ENCODE results near the gene ST6GALNAC2. TPM values are rescaled to one million over a fixed set of nuclear protein-coding genes. Genes with fewer than 3 reads are reported as not detected.

ST6GALNAC2 gene
- polyA plus RNA-seq, 1 donor, result 2.3 TPM

- DNase-seq, result no peak
Measured at GRCh38 chr17:76599694-76600460, 14.2 kb upstream of the ST6GALNAC2 start.

DNA sequence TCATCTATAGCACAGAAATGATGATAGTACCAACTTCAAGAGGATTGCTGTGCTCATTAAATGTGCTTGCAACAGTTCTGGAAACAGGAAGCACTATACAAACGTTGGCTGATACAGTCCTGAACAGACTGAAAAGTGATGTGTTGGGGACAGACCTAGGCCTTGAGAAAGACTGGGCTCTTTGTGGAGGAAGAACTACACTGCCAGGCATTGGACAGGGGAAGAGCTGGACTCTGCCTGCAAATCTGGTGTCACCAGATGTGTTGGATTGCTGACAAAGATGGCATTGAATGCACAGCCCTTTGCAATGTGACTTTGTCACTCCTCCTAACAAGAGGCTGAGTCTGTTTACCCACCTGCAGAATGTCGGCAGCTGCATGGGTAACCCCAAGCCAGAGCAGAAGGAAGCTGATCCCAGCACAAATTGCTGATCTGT is 12.4 kb upstream of the ST6GALNAC2 start:
- no peak for DNase-seq

- DNase-seq, result no peak
Measured at GRCh38 chr17:76597156-76598003, 11.7 kb upstream of the ST6GALNAC2 start.

DNA sequence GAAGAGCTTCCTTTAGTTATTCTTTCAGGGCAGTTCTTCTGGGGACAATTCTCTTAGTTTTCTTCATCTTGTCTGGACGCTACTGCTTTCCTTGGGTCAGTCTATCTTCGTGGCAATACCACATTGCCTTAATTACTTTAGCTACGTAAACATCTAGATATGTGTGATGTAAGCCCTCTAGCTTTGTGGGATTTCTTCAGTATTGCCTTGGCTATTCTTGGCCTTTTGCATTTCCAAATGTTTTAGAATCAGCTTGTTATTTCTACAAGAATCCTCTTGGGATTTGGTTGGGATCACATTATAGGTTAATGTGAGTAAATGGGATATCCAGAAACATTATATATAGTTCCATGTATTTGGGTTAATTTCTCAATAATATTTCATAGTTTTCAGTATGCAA is 9.0 kb upstream of the ST6GALNAC2 start:
- DNase-seq, result no peak

- no peak for DNase-seq
Measured at GRCh38 chr17:76593959-76594358, 8.3 kb upstream of the ST6GALNAC2 start.

DNA sequence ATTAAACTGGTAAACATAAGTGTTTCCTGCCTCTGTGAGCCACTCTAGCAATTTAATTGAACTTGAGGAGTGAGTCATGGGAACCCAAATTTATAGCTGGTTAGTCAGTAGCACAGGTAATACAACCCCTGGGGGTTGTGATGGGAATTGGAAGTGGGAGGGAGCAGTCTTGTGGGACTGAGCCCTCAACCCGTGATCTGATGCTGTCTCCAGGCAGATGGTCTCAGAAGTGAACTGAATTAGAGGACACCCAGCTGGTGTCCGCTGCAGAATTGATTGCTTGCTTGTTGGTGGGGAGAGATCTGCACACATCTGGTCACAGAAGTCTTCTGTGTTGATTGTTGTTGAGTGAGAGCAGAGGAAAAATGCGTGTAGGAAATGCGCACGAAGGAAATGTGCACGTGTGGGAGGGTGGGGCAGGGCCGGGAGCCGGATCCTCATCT is 7.7 kb upstream of the ST6GALNAC2 start:
- no peak for DNase-seq

DNA sequence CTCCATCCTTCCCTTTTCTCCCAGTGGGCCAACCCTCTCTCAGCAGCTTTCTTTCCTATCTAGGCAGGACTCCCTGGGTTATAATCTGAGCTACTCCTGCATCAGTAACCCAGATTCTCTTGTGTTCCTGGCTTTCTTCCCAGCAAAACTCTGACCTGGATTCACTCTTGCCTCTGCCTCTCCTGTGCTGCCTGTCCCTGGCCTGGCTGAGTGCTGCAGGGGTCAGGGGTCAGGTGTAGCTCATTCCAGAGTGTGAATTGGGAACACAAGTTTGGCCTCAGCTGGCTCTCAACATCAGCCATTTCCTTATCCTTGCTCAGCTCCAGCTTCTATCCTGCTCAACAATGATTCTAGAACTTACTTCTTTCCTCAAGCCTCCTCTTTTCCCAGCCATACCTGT is 2.5 kb upstream of the ST6GALNAC2 start:
- DNase-seq, result no peak

DNA sequence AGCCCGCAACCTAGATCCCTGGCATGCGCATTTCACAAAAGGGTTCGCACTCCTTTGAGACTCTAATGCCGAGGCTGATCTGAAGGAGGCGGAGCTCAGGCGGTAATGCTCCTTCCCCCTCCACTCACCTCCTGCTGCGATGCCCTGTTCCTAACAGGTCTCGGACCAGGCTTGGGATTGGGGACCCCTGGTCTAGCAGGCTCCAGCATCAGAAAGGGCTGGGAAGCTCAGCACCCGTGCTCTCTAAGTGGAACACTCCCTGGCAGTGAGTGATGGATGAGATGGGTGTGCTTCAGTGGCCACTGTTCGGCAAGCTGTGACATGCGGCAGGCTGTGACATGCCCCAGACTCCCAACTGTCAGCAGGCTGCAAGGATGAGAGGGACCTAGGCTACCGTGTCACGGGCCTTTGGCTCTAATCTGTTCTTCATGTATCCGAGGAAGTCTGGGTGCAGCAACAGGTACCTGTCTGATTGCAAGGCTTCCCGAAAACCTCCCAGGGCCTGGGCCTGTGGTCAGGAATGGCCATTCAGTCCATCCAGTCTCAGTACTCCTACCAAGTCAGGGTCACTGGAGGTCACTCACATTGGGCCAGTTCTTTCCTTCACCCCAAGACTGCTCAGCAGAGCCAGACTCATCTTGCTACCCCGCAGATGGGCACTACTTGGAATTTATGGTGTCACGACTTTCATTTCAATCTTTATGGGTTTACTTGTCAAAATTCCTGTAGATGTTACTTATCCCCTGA is 1.3 kb upstream of the ST6GALNAC2 start:
- DNase-seq, result no peak

GRCh38 chr17:76585033-76585648 is 519 bp downstream of the ST6GALNAC2 start:
- DNase-seq, result peak; percentile 34

DNA sequence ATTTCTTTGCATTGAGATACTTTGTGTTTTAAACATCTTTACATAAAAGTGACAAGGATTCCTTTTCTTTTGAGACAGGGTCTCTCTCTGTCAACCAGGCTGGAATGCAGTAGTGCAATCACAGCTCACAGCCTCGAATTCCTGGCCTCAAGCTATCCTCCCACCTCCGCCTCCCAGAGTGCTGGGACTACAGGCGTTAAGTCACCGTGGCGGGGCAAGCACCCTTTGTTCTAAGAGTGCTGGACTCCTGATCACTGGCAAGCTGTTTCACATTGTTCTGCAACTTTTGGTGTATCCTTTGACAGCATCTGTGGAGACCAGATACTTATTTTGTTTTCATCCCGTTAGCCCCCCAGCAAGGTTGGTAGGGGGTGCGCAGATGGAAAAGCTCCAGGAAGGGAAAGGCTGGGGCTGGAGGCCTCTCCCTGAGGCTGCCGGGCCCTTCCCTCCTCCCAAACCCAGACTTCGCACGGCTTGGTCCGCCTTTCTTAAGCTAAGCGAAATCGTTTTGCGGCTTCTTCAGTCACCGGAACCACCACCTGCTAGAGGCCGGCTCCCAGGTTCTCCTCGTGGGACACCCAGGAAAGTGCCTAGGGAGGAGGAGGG is 1.1 kb downstream of the ST6GALNAC2 start:
- no peak for DNase-seq

GRCh38 chr17:76582660-76583059 is 3.0 kb downstream of the ST6GALNAC2 start:
- no peak for DNase-seq

GRCh38 chr17:76581515-76581914 is 4.1 kb downstream of the ST6GALNAC2 start:
- DNase-seq, result no peak

GRCh38 chr17:76579281-76579680 is 6.4 kb downstream of the ST6GALNAC2 start:
- DNase-seq, result no peak

DNA sequence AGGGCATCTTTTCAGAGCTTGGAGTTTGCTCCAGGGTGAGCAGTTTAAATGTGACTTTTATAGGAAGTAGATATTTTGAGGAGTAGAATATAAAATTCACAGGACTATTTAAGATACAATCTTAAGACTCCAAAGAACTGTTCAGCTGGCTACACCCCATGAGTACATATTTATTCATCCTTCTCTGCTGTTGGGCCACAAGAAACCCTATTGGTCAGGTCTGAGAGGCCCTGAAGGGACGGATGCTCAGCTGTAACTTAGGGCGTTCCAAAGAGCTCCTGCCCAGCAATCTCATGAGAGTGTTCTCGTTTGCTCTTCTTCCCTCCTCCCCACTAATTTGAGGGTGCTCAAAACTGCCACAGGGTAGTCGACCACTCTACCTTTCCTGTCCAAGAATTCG is 7.3 kb downstream of the ST6GALNAC2 start:
- DNase-seq, result no peak

DNA sequence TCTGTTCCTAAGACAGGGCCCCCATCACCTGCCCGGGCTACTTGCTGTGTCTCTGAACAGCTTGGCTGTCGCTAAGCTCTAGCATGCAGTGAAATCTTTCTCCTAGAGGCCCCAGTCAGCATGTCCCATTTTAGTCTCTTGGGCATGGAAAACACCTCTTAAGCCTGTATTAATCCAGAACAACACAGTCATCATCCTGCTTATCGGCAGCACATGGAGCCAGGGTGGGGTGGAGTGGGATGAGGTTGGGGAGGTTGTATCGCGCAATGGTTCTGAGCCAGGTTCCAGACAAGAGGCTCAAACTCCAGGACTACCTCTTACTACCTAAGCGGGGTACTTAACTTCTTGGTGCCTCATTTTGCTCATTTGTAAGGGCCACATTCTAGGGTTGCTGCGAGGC is 7.8 kb downstream of the ST6GALNAC2 start:
- DNase-seq, result no peak

DNA sequence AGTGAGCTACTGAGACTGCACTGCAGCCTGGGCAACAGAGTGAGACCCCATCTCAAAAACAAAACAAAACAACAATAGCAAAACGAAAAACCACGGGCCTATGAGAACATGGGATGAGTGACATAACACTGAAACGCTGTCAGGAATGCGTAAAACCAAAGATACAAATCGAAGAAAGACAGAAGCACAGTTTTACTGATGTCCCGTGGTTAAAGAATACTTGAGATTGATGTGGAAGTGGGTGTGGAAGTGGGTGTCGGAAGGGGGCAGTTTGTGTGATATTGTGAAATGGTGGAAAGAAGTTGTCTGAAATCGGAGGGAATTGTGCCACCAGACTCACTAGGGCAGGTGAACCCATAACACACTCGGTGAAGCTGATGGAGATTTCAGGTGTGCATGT is 9.5 kb downstream of the ST6GALNAC2 start:
- no peak for DNase-seq

DNA sequence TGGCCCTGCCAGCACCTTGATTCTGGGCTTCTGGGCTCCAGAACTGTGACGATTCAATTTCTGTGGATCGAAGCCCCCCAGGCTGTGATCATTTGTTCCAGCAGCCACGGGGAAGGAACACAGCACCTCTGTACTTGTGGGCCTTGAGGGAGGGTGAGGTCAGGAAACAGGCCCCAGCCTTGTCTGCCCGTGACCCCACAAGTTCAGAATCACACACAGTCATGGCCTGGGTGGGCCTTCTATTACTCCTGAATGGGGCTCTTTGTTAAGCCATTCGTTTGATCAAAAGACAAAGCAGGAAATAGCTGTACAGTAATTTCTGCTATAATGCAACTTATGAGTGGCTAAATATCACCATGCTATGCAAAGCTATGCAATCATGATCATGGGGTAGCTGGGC is 10.1 kb downstream of the ST6GALNAC2 start:
- no peak for DNase-seq

- no peak for DNase-seq
Measured at GRCh38 chr17:76574166-76574565, 11.5 kb downstream of the ST6GALNAC2 start.

DNA sequence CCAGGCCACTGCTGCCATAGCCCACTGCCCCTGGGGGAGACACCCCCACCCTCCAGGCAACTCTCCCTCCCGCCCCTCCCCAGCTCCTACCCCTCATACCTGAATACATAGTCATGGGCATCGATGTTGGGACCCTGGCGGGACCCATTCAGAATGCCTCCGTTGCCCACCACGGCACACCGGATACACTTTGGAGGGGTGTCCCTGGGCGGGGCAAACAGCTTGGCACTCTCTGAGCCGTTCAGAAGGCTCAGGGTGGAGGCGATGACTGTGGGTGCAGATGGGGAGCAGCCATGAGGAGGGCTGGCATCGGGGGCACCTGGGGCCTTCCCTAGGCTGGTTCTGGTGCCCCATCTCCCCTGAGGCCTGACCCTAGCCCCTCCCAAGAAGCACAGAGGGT is 12.6 kb downstream of the ST6GALNAC2 start:
- DNase-seq, result no peak

GRCh38 chr17:76572201-76572910 is 13.3 kb downstream of the ST6GALNAC2 start:
- no peak for DNase-seq

DNA sequence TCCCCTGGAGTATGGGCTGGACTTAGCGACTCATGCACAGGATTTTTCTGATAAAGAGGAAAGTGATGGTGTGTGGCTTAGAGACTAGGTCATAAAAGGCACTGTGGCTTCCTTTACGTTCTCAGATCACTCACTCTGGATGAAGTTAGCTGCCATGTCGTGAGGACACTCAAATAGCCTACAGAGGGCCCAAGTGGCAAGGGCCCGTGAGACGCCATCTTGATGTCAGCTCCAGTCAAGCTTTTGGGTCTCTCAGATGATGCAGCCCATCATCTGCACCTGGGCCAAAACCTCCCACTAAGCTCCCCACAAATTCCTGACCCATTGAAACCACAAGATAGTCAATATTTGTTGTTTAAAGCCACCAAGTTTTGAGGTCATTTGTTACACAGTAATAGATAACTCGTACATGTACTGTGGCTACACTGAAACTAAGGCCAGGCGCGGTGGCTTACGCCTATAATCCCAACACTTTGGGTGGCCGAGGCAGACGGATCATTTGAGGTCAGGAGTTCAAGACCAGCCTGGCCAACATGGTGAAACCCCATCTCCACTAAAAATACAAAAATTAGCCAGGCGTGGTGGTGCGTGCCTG is 14.7 kb downstream of the ST6GALNAC2 start:
- no peak for DNase-seq

Measured in hindlimb muscle (tissue), 1 donor.